SH-SY5Y (cell line): Measurements from ENCODE around the gene DLX6.

ENCODE experiments used
- GATA2 ChIP-seq: IDR thresholded peaks from 2 replicates; pipeline ENCODE4 v1.6.1; 2011; ENCODE audit warnings: mild to moderate bottlenecking, low read depth, low read length
- GATA3 ChIP-seq: IDR thresholded peaks from 2 replicates; pipeline ENCODE4 v1.6.1; 2011; ENCODE audit warnings: low read depth, mild to moderate bottlenecking, low read length, moderate library complexity

DNA sequence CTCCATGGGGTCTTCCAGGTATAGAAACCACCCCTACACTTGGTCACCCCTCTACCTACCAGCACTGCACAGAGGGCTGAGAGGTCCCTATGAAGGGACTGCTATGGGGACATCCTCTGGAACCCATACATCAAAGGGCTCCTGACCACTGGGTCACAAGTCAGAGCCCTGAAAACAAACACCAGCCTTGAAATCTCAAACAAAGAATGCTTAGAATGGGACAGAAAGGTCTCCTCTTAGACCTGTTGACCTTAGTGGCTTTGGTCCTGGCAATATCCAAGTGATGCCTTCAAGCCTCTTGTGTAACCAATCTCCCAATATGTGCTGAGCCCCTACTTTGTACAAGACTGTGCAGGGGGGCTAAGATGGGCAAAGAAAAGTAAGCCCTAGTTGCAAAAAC is 34.6 kb upstream of the DLX6 start:
- TF ChIP-seq GATA2 (no peak), GATA3 (no peak)
